ENCODE results near the gene CCHCR1.
"Not testable (repeated sequence)": the region's sequence is repeated elsewhere in the genome, so short reads cannot be mapped to it uniquely, and the experiment has no call there.

CCHCR1 gene

GRCh38 chr6:31157513-31158139, at the start of gene CCHCR1:
TSS of gene CCHCR1 (minus strand) at chr6:31157802. CDS start at chr6:31157600, 202 bp downstream.
- peak in 1 of 2 donors; percentile 4 for DNase-seq (ENCODE audit: low read depth in 2 of 2)
- H3K4me3 ChIP-seq (replicated peaks in 1 of 2; ENCODE audit: low read depth in 2 of 2, low read length in 2 of 2): peak within 1 kb of the TSS; percentile 74 to 89
- TF ChIP-seq CTCF (IDR thresholded peaks at IDR 0.05; ENCODE audit: low read depth, low read length): no peak

GRCh38 chr6:31205638-31206037, 48.0 kb upstream of the CCHCR1 start:
- no peak for DNase-seq (ENCODE audit: low read depth in 2 of 2)
- TF ChIP-seq CTCF (IDR thresholded peaks at IDR 0.05; ENCODE audit: low read depth, low read length): no peak
- no peak overlapping the region for H3K4me3 ChIP-seq (replicated peaks in 1 of 2; ENCODE audit: low read depth in 2 of 2, low read length in 2 of 2)

GRCh38 chr6:31204751-31205145, 47.1 kb upstream of the CCHCR1 start:
- no peak overlapping the region for H3K4me3 ChIP-seq (replicated peaks in 1 of 2; ENCODE audit: low read depth in 2 of 2, low read length in 2 of 2)
- peak in 1 of 2 donors; percentile 38 for DNase-seq (ENCODE audit: low read depth in 2 of 2)
- TF ChIP-seq CTCF (IDR thresholded peaks at IDR 0.05; ENCODE audit: low read depth, low read length): no peak

GRCh38 chr6:31203345-31203979, 45.9 kb upstream of the CCHCR1 start:
- DNase-seq (ENCODE audit: low read depth in 2 of 2): peak; percentile 10 to 85
- no peak for TF ChIP-seq CTCF (IDR thresholded peaks at IDR 0.05; ENCODE audit: low read depth, low read length)
- H3K4me3 ChIP-seq (replicated peaks in 1 of 2; ENCODE audit: low read depth in 2 of 2, low read length in 2 of 2): peak overlapping the region in 1 of 2 donors; percentile 42

GRCh38 chr6:31202259-31203166, 44.9 kb upstream of the CCHCR1 start:
- no peak for TF ChIP-seq CTCF (IDR thresholded peaks at IDR 0.05; ENCODE audit: low read depth, low read length)
- H3K4me3 ChIP-seq (replicated peaks in 1 of 2; ENCODE audit: low read depth in 2 of 2, low read length in 2 of 2): no peak overlapping the region
- DNase-seq (ENCODE audit: low read depth in 2 of 2): no peak

GRCh38 chr6:31199105-31199452, 41.5 kb upstream of the CCHCR1 start:
- DNase-seq (ENCODE audit: low read depth in 2 of 2); H3K4me3 ChIP-seq (replicated peaks in 1 of 2; ENCODE audit: low read depth in 2 of 2, low read length in 2 of 2): not testable (repeated sequence)
